Activated CD8-positive, alpha-beta T cell treated with anti-CD3 and anti-CD28 coated beads for 36 hours (primary cell): Measurements from ENCODE around the gene DOK6. TPM values are rescaled to one million over a fixed set of nuclear protein-coding genes. Genes with fewer than 3 reads are reported as not detected.

Experiments
- ATAC-seq: fragments of 200-7000 bp; cut with Tn5 transposase; one replicate; pipeline ENCODE4 v1.10.0; 2021; ENCODE audit warnings: mild to moderate bottlenecking, moderate library complexity
- CTCF ChIA-PET: fragments of 350-600 bp; sonication (Branson Sonifier 250); formaldehyde crosslinking; loops from one replicate; lab custom pipeline; 2021; ENCODE audit warnings: antibody characterized with exemption; lab: Charles Lee
- POLR2A ChIA-PET: fragments of 350-600 bp; sonication (Branson Sonifier 250); formaldehyde crosslinking; loops from one replicate; lab custom pipeline; 2021; ENCODE audit warnings: antibody characterized with exemption; lab: Charles Lee
- DNase-seq: peaks from one replicate; pipeline ENCODE4 v3.0.0-alpha.2; 2020
- H3K27ac Mint-ChIP-seq: one replicate; pipeline ENCODE4 v1.8.0; 2021; ENCODE audit warnings: mild to moderate bottlenecking, mixed read lengths
- H3K27me3 Mint-ChIP-seq: one replicate; pipeline ENCODE4 v1.8.0; 2021; ENCODE audit warnings: mixed read lengths
- H3K36me3 Mint-ChIP-seq: one replicate; pipeline ENCODE4 v1.8.0; 2021; ENCODE audit warnings: low read depth, mixed read lengths
- H3K4me1 Mint-ChIP-seq: one replicate; pipeline ENCODE4 v1.8.0; 2021; ENCODE audit warnings: low read depth, mixed read lengths
- H3K4me3 Mint-ChIP-seq: one replicate; pipeline ENCODE4 v1.8.0; 2021; ENCODE audit warnings: mild to moderate bottlenecking, moderate library complexity, mixed read lengths
- H3K9me3 Mint-ChIP-seq: one replicate; pipeline ENCODE4 v1.8.0; 2021; ENCODE audit warnings: mixed read lengths
- intact Hi-C: fragments of 100-400 bp; cut with micrococcal nuclease; formaldehyde crosslinking; loops from one replicate; pipeline ENCODE4 v1.10.0; 2022
- total RNA-seq, 2 experiments: library from RNA; stranded (reverse); gene quantifications; one replicate each; pipeline ENCODE4 v1.2.3, GENCODE V29; 2021
- TF ChIP-seq, protein P1 (sequence below): fragments of 200-600 bp; IDR thresholded peaks from one replicate; pipeline ENCODE4 v1.8.0; 2022; ENCODE audit warnings: antibody characterized with exemption, mild to moderate bottlenecking

The DOK6 gene
- total RNA-seq, 2 experiments from 2014 or later, result not detected

DNA sequence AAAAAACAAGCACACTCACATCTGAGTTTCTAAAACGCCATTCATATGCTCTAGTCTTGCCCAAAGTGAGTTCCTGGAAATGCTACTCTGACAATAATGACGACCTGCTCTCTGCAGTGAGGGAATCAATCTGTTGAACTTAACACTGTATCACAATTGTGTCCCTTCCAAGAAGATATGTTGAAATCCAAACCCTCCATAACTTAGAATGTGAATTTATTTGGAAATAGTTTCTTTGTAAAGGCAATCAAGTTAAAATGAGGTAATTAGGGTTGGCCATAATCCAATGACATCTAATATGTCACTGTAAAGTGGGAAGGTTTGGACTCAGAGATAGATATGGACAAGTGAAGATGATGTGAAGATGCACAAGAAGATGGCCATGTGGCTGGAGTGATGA lies 282.5 kb downstream of the DOK6 start:
- Mint-ChIP-seq H3K4me1 (no peaks in the 10 kb centered on the region), H3K4me3 (no peak overlapping the region), H3K27ac (no peak overlapping the region), H3K36me3 (no peaks in the 10 kb centered on the region), H3K9me3 (no peaks in the 10 kb centered on the region), H3K27me3 (peaks cover 4% of the 10 kb centered on the region)
- ATAC-seq (no peak), DNase-seq (no peak)
- TF ChIP-seq, protein P1, sequence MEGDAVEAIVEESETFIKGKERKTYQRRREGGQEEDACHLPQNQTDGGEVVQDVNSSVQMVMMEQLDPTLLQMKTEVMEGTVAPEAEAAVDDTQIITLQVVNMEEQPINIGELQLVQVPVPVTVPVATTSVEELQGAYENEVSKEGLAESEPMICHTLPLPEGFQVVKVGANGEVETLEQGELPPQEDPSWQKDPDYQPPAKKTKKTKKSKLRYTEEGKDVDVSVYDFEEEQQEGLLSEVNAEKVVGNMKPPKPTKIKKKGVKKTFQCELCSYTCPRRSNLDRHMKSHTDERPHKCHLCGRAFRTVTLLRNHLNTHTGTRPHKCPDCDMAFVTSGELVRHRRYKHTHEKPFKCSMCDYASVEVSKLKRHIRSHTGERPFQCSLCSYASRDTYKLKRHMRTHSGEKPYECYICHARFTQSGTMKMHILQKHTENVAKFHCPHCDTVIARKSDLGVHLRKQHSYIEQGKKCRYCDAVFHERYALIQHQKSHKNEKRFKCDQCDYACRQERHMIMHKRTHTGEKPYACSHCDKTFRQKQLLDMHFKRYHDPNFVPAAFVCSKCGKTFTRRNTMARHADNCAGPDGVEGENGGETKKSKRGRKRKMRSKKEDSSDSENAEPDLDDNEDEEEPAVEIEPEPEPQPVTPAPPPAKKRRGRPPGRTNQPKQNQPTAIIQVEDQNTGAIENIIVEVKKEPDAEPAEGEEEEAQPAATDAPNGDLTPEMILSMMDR, result no peak
- intact Hi-C loops, result no loop called here
- CTCF ChIA-PET, result no interaction called here
- POLR2A ChIA-PET, result no interaction called here

DNA sequence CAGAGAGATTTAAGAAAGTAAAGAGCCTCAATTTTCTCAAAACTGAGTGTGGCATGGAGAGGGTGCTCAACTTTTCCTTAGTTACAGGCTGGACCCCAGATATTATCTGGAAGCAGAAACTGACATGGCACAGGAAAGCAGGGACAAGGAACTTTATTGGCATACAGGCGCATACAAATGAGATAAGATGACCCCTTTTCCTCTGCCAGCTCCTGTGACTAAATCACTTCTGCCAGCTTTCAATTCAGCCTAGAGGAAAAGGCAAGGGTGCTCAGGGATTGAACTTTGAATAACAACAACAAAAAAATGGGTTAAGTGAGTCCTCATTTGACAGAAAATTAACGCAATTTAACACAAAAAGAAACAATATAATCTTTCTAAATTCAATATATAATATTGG lies 284.1 kb downstream of the DOK6 start:
- Mint-ChIP-seq H3K36me3 (no peaks in the 10 kb centered on the region), H3K27ac (no peak overlapping the region), H3K27me3 (peaks cover 4% of the 10 kb centered on the region), H3K4me1 (no peaks in the 10 kb centered on the region), H3K9me3 (no peaks in the 10 kb centered on the region), H3K4me3 (no peak overlapping the region)
- CTCF ChIA-PET, result no interaction called here
- no peak for DNase-seq
- ATAC-seq, result no peak
- TF ChIP-seq, protein P1, result no peak
- POLR2A ChIA-PET, result no interaction called here
- intact Hi-C loops, result no loop called here

DNA sequence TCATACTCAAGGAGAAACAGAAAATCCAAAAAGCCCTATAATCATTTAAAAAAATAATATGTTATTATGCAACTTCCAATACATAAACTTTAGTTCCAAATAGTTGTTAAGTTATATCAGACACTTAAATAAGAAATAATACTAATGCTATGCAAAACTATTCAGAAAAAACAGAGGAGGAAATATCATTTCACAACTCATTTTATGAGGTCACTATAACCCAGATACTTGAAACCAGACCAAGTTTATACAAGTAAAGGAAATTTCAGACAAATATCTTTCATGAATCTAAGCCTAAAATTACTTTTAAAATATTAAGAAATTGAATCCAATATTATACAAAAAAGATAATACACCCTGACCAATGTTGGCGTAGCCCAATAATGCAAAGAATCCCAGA lies 286.2 kb downstream of the DOK6 start:
- no peak overlapping the region for H3K27ac Mint-ChIP-seq
- POLR2A ChIA-PET, result no interaction called here
- H3K9me3 Mint-ChIP-seq, result no peaks in the 10 kb centered on the region
- TF ChIP-seq, protein P1, result no peak
- DNase-seq, result no peak
- no peak overlapping the region for H3K4me3 Mint-ChIP-seq
- no peak for ATAC-seq
- intact Hi-C loops, result no loop called here
- peaks cover 4% of the 10 kb centered on the region for H3K27me3 Mint-ChIP-seq
- H3K4me1 Mint-ChIP-seq, result no peaks in the 10 kb centered on the region
- no peaks in the 10 kb centered on the region for H3K36me3 Mint-ChIP-seq
- CTCF ChIA-PET, result no interaction called here

DNA sequence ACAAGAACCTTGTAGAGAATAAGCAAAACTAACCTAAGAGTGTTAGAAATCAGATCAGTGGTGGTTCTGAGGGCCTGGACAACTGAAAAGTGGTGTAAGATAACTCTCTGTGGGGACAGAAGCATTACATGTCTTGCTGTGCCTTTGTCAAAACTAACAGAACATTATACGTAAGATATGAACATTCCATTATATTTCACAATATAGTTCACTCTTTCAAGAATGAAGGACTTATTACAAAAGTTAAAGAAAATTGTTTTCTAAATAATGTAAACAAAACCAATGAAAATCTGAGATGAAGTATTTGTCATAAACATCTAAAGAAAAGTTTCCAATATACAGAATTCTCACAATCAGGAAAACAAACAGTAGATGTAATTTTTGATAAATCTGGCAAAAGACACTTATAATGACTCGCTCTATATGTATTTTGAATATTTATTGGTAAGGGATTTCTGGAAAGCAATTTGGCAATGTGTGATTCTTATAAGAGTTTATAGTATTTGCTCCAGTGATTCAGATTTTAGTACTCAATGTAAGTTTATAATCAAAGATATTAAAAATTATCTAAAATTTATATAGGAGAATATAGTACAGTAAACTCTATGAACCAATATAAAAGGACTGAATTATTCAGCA lies 288.6 kb downstream of the DOK6 start:
- no peak for ATAC-seq
- Mint-ChIP-seq H3K9me3 (no peaks in the 10 kb centered on the region), H3K36me3 (no peaks in the 10 kb centered on the region), H3K4me1 (no peaks in the 10 kb centered on the region), H3K27ac (no peak overlapping the region), H3K27me3 (peaks cover under 1% of the 10 kb centered on the region), H3K4me3 (no peak overlapping the region)
- intact Hi-C loops, result no loop called here
- TF ChIP-seq, protein P1, result no peak
- CTCF ChIA-PET, result no interaction called here
- POLR2A ChIA-PET, result no interaction called here
- no peak for DNase-seq

DNA sequence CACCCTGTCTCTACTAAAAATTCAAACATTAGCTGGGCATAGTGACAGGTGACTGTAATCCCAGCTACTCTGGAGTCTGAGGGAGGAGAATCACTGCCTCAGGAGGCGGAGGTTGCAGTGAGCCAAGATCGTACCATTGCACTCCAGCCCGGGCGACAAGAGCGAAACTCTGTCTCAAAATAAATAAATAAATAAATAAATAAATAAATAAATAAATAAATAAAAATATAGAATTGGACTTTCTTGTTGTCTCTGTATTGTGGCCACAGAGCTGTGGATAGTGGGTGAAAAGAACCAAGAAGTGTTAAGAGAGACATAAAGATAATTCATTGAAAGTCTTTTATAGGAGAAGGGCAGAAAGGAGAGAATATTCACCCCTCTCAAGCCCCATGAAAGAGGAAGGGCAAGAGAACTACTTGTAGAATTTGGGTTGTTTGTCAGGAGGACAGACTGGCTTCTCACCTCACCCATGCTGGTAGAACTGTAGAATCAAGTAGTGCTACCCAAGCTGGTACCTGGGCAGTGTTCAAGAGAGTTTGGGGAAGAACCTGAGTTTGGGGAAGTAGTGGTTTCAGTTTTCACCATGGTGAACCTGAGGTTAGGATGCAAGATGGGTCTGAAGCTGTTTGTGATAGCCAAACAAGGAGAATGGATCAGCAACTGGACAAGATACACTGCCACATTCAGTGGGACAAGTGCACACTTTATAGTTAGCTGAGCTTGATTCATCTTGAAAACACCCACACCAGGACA lies 290.5 kb downstream of the DOK6 start:
- H3K27ac Mint-ChIP-seq, result no peak overlapping the region
- ATAC-seq (no peak), DNase-seq (no peak)
- H3K36me3 Mint-ChIP-seq, result no peaks in the 10 kb centered on the region
- no peaks in the 10 kb centered on the region for H3K27me3 Mint-ChIP-seq
- H3K4me1 Mint-ChIP-seq, result no peaks in the 10 kb centered on the region
- TF ChIP-seq, protein P1, result no peak
- intact Hi-C loops, result no loop called here
- ChIA-PET CTCF (no interaction called here), POLR2A (interaction anchor here (1.2 kb wide), 1 partner anchor 8 kb away, joined by 4 read pairs; no protein-coding TSS in a partner anchor)
- H3K4me3 Mint-ChIP-seq, result no peak overlapping the region
- H3K9me3 Mint-ChIP-seq, result no peaks in the 10 kb centered on the region
